ENCODE measurements around the gene RNF113B.

The RNF113B gene

DNA sequence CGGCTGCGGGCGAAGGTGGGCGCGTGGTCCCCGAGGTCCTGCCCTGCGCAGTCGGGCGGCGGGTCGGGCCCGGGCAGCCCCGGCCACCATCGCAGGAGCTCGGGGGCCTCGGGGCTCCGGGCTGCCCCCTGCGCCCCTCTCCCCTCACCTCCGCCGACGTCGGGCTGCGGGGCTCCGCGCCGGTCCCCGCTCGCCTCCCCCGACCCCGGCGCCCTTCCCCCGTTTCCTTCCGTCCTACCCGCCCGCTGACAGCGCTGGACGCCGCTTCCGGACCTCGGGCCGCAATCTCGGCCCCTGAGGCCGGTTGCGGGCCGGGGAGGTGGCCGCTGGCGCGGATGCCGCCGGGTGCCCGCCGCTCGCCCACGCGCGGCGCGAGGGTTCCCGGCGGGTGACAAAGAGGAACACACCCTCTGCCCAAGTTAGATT lies 33.5 kb downstream of the RNF113B start:
- no peak for TF ChIP-seq CTCF (IDR thresholded peaks at IDR 0.05)

GRCh38 chr13:98143157-98143553 lies 33.9 kb downstream of the RNF113B start:
- peak; percentile 2; the same call in 1 of the 2 replicates for TF ChIP-seq CTCF (IDR thresholded peaks at IDR 0.05)

DNA sequence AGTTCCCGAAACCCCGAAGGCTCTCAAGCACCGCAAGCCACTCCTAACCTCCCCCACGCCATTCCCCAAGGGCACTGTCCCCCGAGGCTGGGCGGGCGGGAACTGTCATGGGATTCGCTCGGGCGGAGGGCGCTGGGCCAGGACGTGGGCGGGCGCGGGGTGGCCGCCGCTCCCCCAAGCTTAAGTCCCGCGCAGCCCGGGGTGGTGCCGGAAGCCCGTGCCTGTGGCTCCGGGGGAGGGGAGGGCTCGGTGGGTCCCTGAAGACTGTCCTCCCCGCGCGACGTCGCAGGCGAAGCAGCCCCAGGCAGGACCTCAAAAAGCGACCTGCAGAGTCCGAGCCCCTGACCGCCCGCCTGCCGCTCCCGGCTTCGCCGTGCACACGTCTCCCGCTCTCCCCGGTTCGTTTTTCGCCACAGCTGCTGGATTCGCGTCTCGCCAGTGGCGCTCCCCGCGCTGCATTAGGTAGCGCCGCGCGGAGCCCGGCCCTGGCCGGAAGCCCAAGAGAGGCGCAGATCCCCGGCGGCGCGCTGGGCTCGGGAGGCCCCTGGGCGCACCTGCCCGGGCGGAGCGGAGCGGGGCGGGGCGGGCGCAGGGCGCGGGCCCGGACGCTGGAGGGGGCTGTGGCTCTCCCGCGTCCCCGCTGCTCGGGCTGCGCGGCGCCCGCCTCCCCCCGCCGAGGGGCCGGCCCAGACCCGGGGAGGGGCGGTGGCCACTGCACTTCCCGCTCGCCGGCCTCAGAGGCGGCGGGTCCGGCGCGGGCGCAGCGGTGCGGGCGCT lies 34.5 kb downstream of the RNF113B start, which contains the start of gene FARP1:
Gene FARP1 (plus strand): TSS at position 715 of the 777 bp plus-strand sequence. CDS start 70,149 bp downstream, outside the sequence.
- peak; percentile 57 for TF ChIP-seq CTCF (IDR thresholded peaks at IDR 0.05)

DNA sequence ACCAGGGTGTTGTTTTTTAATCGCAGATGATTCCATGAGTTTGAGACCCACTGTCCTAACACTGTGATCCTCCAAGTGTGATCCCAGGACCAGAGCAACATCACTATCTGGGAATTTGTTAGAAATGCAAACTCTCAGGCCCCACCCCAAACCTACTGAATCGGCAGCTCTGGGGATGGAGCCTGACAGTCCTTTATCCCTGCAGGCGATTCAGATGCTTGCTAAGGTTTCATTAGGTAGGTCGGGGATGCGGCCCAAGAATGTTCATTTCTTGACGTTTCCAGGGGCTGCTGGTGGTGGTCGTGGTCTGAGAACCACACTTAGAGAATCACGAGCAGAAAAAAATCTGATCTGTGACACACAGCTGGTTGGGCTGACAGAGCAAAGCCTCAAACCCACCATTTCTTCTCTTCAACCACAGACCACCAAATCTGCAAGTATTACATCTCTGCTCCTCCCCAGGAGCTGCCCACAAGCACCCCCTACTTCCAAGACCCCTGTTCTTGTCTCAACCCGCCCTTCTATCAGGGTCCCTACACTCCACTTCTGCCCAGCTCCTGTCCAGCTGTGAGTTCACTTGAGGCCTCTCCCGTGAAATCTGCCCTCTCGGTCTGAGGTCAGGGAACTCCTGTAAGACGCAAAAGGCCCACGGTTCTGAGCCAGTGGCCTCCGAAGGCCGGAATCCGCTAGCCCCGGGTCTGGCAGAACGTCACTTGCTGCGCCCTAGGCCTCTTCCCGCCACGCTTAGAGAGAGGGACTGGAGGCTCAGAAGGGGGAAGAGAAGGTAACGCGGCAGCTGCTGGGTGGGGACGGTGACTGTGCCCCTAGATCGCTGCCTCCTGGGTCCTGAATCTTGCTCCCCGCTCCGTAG lies 35.3 kb downstream of the RNF113B start:
- no peak for TF ChIP-seq CTCF (IDR thresholded peaks at IDR 0.05)

GRCh38 chr13:98141091-98141490 lies 36.0 kb downstream of the RNF113B start:
- no peak for TF ChIP-seq CTCF (IDR thresholded peaks at IDR 0.05)

GRCh38 chr13:98134901-98135300 lies 42.2 kb downstream of the RNF113B start:
- no peak for TF ChIP-seq CTCF (IDR thresholded peaks at IDR 0.05)

- no peak for TF ChIP-seq CTCF (IDR thresholded peaks at IDR 0.05)
These were observed 43.1 kb downstream of the RNF113B start for GRCh38 chr13:98133946-98134345.

Data from LNCAP (cell line).